ENCODE measurements around the gene GRHL1.

DNA sequence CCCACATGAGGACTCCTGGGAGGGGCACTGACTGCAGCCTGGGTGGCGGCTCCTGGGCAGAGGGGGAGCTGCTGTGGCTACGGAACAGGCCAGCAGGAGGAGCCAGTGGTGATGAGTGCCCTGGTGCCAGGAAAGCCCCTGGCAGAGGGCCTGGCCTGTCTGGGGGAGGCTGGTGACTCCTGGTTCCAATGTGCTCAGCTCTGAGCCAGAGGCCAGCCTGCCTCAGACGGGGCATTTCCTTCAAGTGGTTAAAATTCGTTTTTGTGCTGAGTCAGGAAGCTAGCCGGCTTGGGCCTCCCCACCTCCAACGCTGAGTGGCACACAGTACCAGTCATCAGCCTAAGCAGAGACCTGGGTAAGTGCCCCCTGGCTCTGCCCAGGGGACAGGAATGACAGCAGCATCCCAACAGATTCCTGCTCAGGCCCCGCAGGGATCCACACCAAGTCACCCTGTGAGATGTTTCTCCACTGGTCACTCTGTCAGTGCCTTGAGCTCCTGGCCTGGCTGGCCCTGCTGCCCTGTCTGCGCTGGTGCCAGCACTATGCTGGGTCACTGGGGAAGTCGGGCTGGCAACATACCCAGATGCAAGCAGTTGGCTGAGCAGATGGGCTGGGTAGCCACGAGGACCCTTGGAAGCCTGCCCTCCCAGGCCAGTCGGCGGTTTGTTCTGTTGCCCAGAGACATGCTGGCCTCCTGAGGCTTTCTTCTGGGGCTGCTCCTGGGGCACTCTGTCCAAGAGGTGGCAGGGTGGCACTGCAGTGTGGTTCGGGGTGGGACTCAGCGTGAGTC, 84.8 kb downstream of the GRHL1 start:
- no peak for TF ChIP-seq POLR2AphosphoS5 (IDR thresholded peaks at IDR 0.05; ENCODE audit: low read depth, low read length)
- TF ChIP-seq SIN3A (IDR thresholded peaks at IDR 0.05; ENCODE audit: borderline replicate concordance, insufficient read depth, low read length) = no peak
- no peak for TF ChIP-seq TAF1 (IDR thresholded peaks at IDR 0.05; ENCODE audit: borderline replicate concordance, insufficient read depth, low read length)
- TF ChIP-seq, protein P1, sequence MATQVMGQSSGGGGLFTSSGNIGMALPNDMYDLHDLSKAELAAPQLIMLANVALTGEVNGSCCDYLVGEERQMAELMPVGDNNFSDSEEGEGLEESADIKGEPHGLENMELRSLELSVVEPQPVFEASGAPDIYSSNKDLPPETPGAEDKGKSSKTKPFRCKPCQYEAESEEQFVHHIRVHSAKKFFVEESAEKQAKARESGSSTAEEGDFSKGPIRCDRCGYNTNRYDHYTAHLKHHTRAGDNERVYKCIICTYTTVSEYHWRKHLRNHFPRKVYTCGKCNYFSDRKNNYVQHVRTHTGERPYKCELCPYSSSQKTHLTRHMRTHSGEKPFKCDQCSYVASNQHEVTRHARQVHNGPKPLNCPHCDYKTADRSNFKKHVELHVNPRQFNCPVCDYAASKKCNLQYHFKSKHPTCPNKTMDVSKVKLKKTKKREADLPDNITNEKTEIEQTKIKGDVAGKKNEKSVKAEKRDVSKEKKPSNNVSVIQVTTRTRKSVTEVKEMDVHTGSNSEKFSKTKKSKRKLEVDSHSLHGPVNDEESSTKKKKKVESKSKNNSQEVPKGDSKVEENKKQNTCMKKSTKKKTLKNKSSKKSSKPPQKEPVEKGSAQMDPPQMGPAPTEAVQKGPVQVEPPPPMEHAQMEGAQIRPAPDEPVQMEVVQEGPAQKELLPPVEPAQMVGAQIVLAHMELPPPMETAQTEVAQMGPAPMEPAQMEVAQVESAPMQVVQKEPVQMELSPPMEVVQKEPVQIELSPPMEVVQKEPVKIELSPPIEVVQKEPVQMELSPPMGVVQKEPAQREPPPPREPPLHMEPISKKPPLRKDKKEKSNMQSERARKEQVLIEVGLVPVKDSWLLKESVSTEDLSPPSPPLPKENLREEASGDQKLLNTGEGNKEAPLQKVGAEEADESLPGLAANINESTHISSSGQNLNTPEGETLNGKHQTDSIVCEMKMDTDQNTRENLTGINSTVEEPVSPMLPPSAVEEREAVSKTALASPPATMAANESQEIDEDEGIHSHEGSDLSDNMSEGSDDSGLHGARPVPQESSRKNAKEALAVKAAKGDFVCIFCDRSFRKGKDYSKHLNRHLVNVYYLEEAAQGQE (IDR thresholded peaks at IDR 0.05; ENCODE audit: insufficient read depth in 1 of 2, low read depth in 2 of 2, low read length in 2 of 2) = no peak
